GM13976 (cell line): Measurements from ENCODE around the gene KRT38.

ENCODE experiments used
- DNase-seq: peaks from one replicate; pipeline ENCODE4 v3.0.0; 2012; ENCODE audit warnings: low spot score
- CTCF ChIP-seq: IDR thresholded peaks from 2 replicates; pipeline ENCODE4 v1.5.1; 2012; ENCODE audit warnings: borderline replicate concordance, mild to moderate bottlenecking; ENCODE audit not compliant: insufficient read depth; ENCODE audit errors: extremely low read depth, missing control alignments, control extremely low read depth
- in situ Hi-C: fragments of 300-500 bp; cut with MboI; formaldehyde crosslinking; loops from one replicate; pipeline ENCODE4 v1.12.0; 2022; ENCODE audit warnings: low sequenced_read_pairs, mixed read lengths, inconsistent platforms; ENCODE audit not compliant: unreplicated experiment

The KRT38 gene

GRCh38 chr17:41483991-41484826 lies 43.4 kb upstream of the KRT38 start:
- no peak for TF ChIP-seq CTCF
- in situ Hi-C loops, result no loop called here
- no peak for DNase-seq

- DNase-seq, result no peak
- in situ Hi-C loops, result no loop called here
- no peak for TF ChIP-seq CTCF
Measured at GRCh38 chr17:41483531-41483930, 42.7 kb upstream of the KRT38 start.

- in situ Hi-C loops, result no loop called here
- no peak for DNase-seq
- no peak for TF ChIP-seq CTCF
Measured at GRCh38 chr17:41481036-41481435, 40.3 kb upstream of the KRT38 start, which contains the start of gene KRT35. KRT35 (minus strand) TSS chr17:41481151; CDS start chr17:41481097, 54 bp downstream.

- no peak for DNase-seq
- TF ChIP-seq CTCF, result no peak
- in situ Hi-C loops, result no loop called here
Measured at GRCh38 chr17:41480581-41480980, 39.8 kb upstream of the KRT38 start.

GRCh38 chr17:41480136-41480535 lies 39.4 kb upstream of the KRT38 start:
- DNase-seq, result no peak
- in situ Hi-C loops, result no loop called here
- no peak for TF ChIP-seq CTCF

GRCh38 chr17:41478237-41478636 lies 37.5 kb upstream of the KRT38 start:
- in situ Hi-C loops, result loop anchor here (10.0 kb wide), 1 partner anchor 57 kb away; no protein-coding TSS in a partner anchor
- DNase-seq, result no peak
- TF ChIP-seq CTCF, result no peak
